HepG2 (cell line): Measurements from ENCODE around the gene SLC5A8. TPM values are rescaled to one million over a fixed set of nuclear protein-coding genes. Genes with fewer than 3 reads are reported as not detected.

ENCODE experiments used
- ATAC-seq: fragments of 200-7000 bp; cut with Tn5 transposase; 3 replicates; pipeline ENCODE4 v1.9.1; 2020; ENCODE audit warnings: mild to moderate bottlenecking, moderate library complexity
- BruUV-seq: library from RNA; stranded (reverse); fragments of 400-500 nt; replicated peaks from 2 replicates; lab custom pipeline; 2021; lab: Mats Ljungman, UMichigan
- CTCF ChIA-PET: fragments of 300-600 bp; formaldehyde crosslinking; extraction: SDS; loops from one replicate; lab custom pipeline; 2021; ENCODE audit warnings: low total read pairs, inconsistent platforms, low intra/inter-chr PET ratio; lab: Yijun Ruan, JAX
- POLR2A ChIA-PET: fragments of 350-600 bp; sonication (Branson Sonifier 250); formaldehyde crosslinking; loops from one replicate; lab custom pipeline; 2020; ENCODE audit warnings: antibody characterized with exemption, inconsistent platforms; lab: Yijun Ruan, JAX
- DNase-seq: peaks from one replicate; pipeline ENCODE4 v3.0.0-alpha.2; 2015; ENCODE audit warnings: low spot score
- FAIRE-seq: peaks from 3 replicates; lab custom pipeline; 2011; peaks lifted over from hg19 to GRCh38; lab: Jason Lieb, UNC
- H2AFZ ChIP-seq: one replicate; pipeline ENCODE4 v1.6.1; 2011; ENCODE audit warnings: low read length, inconsistent platforms
- H3K27ac ChIP-seq: fragments of 300-600 bp; 3 replicates; pipeline ENCODE4 v1.8.0; 2011; ENCODE audit warnings: mixed run types, mild to moderate bottlenecking, mixed read lengths, low read length, inconsistent platforms; ENCODE audit not compliant: insufficient read depth; ENCODE audit errors: extremely low read length
- H3K27me3 ChIP-seq, 2 experiments: fragments of 200-600 bp in 1 of 2; 2 replicates in 1 of 2; 3 replicates in 1 of 2; pipeline versions ENCODE4 v1.6.0 to v1.8.0; 2011; ENCODE audit warnings: low read length in 2 of 2, mild to moderate bottlenecking in 2 of 2, moderate library complexity in 2 of 2, inconsistent platforms in 1 of 2; ENCODE audit not compliant: insufficient read depth in 2 of 2, control insufficient read depth in 1 of 2
- H3K36me3 ChIP-seq, 2 experiments: fragments of 200-600 bp in 1 of 2; replicated peaks in 1 of 2; 2 replicates in 1 of 2; 3 replicates in 1 of 2; pipeline versions ENCODE4 v1.5.1 to v1.8.0; 2011; ENCODE audit warnings: low read length in 2 of 2, inconsistent platforms in 1 of 2; ENCODE audit not compliant: insufficient read depth in 2 of 2, control insufficient read depth in 1 of 2
- H3K4me1 ChIP-seq: 2 replicates; pipeline ENCODE4 v1.5.1; 2012; ENCODE audit warnings: low read length, inconsistent platforms; ENCODE audit not compliant: insufficient read depth
- H3K4me2 ChIP-seq: 2 replicates; pipeline ENCODE4 v1.6.0; 2011; ENCODE audit warnings: low read depth, low read length, inconsistent platforms
- H3K4me3 ChIP-seq, 3 experiments: fragments of 200-600 bp in 1 of 3; sonication (generic), shearing (Covaris generic) in 1 of 3; replicated peaks in 1 of 3; 2 replicates each; pipeline ENCODE4 v1.5.1; 2011 to 2016; ENCODE audit warnings: low read length in 3 of 3, inconsistent platforms in 2 of 3, low read depth in 2 of 3, mild to moderate bottlenecking in 2 of 3, control low read depth in 1 of 3, mixed read lengths in 1 of 3; ENCODE audit not compliant: insufficient read depth in 1 of 3
- H3K79me2 ChIP-seq: one replicate; pipeline ENCODE4 v1.6.1; 2011; ENCODE audit warnings: low read length, inconsistent platforms; ENCODE audit not compliant: insufficient read depth
- H3K9ac ChIP-seq: 2 replicates; pipeline ENCODE4 v1.6.0; 2011; ENCODE audit warnings: mild to moderate bottlenecking, low read depth, low read length, inconsistent platforms; ENCODE audit not compliant: insufficient read depth
- H3K9me3 ChIP-seq: 2 replicates; pipeline ENCODE4 v1.5.1; 2012; ENCODE audit warnings: mild to moderate bottlenecking, low read length
- H4K20me1 ChIP-seq: 2 replicates; pipeline ENCODE4 v1.6.0; 2011; ENCODE audit warnings: inconsistent platforms, mild to moderate bottlenecking, low read length, moderate library complexity; ENCODE audit not compliant: insufficient read depth
- CTCF ChIP-seq: sonication (generic); formaldehyde crosslinking; IDR thresholded peaks from 2 replicates; pipeline ENCODE4 v1.5.0; 2020; ENCODE audit warnings: mild to moderate bottlenecking, missing genetic modification reagents, moderate library complexity
- GTF3A ChIP-seq: sonication (generic); formaldehyde crosslinking; conservative IDR thresholded peaks from 2 replicates; pipeline ENCODE4 v1.4.0; 2020; ENCODE audit warnings: mild to moderate bottlenecking, missing genetic modification reagents
- MAFF ChIP-seq: IDR thresholded peaks from 2 replicates; pipeline ENCODE4 v1.6.1; 2011; ENCODE audit warnings: low read depth, low read length, improper control_type of control experiment
- MAFK ChIP-seq, 2 experiments: IDR thresholded peaks in 1 of 2; conservative IDR thresholded peaks in 1 of 2; 2 replicates each; pipeline ENCODE4 v1.6.1; 2011; ENCODE audit warnings: improper control_type of control experiment in 2 of 2, low read length in 2 of 2
- NFIB ChIP-seq: sonication (generic); formaldehyde crosslinking; IDR thresholded peaks from 2 replicates; pipeline ENCODE4 v1.9.0; 2021; ENCODE audit warnings: missing genetic modification reagents, mild to moderate bottlenecking, borderline replicate concordance
- NR1H2 ChIP-seq: sonication (generic); formaldehyde crosslinking; IDR thresholded peaks from 2 replicates; pipeline ENCODE4 v1.8.1; 2022; ENCODE audit warnings: low read depth, missing genetic modification reagents, borderline replicate concordance
- RARG ChIP-seq: sonication (generic); formaldehyde crosslinking; IDR thresholded peaks from 2 replicates; pipeline ENCODE4 v1.4.0; 2020; ENCODE audit warnings: low read depth, mild to moderate bottlenecking, missing genetic modification reagents
- RXRB ChIP-seq: IDR thresholded peaks from 2 replicates; pipeline ENCODE4 v1.6.1; 2016; ENCODE audit warnings: borderline replicate concordance, missing genetic modification reagents, missing compliant biosample characterization
- STAG1 ChIP-seq: sonication (generic); formaldehyde crosslinking; IDR thresholded peaks from 2 replicates; pipeline ENCODE4 v1.4.0; 2020; ENCODE audit warnings: missing genetic modification reagents
- TMF1 ChIP-seq: sonication (generic); formaldehyde crosslinking; IDR thresholded peaks from 2 replicates; pipeline ENCODE4 v1.8.1; 2022; ENCODE audit warnings: low read depth, missing genetic modification reagents
- WGBS: methylation state at CpG from one replicate; pipeline ENCODE4 v1.1.6; 2017; ENCODE audit warnings: low lambda C conversion rate; 5-methylcytosine and 5-hydroxymethylcytosine counted together
- in situ Hi-C: cut with HindIII; loops from 2 replicates; pipeline ENCODE4 v1.10.0; 2017; ENCODE audit warnings: low pct_unique_long_range_greater_than_20kb; ENCODE audit not compliant: extremely low pct_ligation_motif_present
- intact Hi-C: fragments of 100-400 bp; cut with micrococcal nuclease; formaldehyde crosslinking; loops from one replicate; pipeline ENCODE4 v1.10.0; 2022; ENCODE audit not compliant: unreplicated experiment
- polyA plus RNA-seq, 8 experiments: library from polyadenylated mRNA; depleted of rRNA in 3 of 8; stranded (reverse) in 7 of 8; unstranded in 1 of 8; fragments of >200 nt; fragmentation: Illumina TruSeq in 4 of 8; extraction: Trizol in 4 of 8; gene quantifications; 2 replicates each; pipeline versions ENCODE4 v1.2.1 to v1.2.3, GENCODE V29; 2011 to 2016; ENCODE audit warnings: low read depth in 4 of 8, missing spikeins in 1 of 8, mixed read lengths in 1 of 8; ENCODE audit not compliant: insufficient read depth in 1 of 8
- total RNA-seq, 5 experiments: library from RNA; depleted of rRNA; stranded (reverse); fragments of >200 nt; fragmentation: Illumina TruSeq; extraction: Trizol; gene quantifications; 2 replicates each; pipeline ENCODE4 v1.2.3, GENCODE V29; 2016; ENCODE audit warnings: low read depth in 1 of 5

Gene SLC5A8
- total and polyA plus RNA-seq, 2 of the 13 experiments (the other 11 are each of a cell fraction or from before 2014, with no cell fraction given), result not detected

GRCh38 chr12:101172316-101172715 is 37.7 kb downstream of the SLC5A8 start:
- no peaks in the 10 kb centered on the region for H3K36me3 ChIP-seq
- no peak overlapping the region for H3K4me3 ChIP-seq
- no TSS peak for BruUV-seq
- CTCF ChIA-PET, result no interaction called here
- WGBS, result 0% methylated on average over 4 of the region's 5 CpGs
- in situ Hi-C loops, result no loop called here
- no peak overlapping the region for H3K27ac ChIP-seq
- no peaks in the 10 kb centered on the region for H4K20me1 ChIP-seq
- no peaks in the 10 kb centered on the region for H3K27me3 ChIP-seq
- DNase-seq, result peak; percentile 23
- H3K4me1 ChIP-seq, result no peaks in the 10 kb centered on the region
- TF ChIP-seq RARG (CRISPR knock-in tag), result no peak
- TF ChIP-seq STAG1 (CRISPR knock-in tag), result peak; percentile 61
- no peak for TF ChIP-seq RXRB (CRISPR knock-in tag)
- peak; percentile 64 for TF ChIP-seq CTCF
- no peak for TF ChIP-seq GTF3A (CRISPR knock-in tag)
- no peak for TF ChIP-seq NR1H2 (CRISPR knock-in tag)
- TF ChIP-seq TMF1, result no peak
- TF ChIP-seq, all 625 proteins: peak for 2
- no peaks in the 10 kb centered on the region for H3K79me2 ChIP-seq
- no peak overlapping the region for H2AFZ ChIP-seq
- POLR2A ChIA-PET, result no interaction called here
- intact Hi-C loops, result loop anchor here (1.0 kb wide), 1 partner anchor 151 kb away; no protein-coding TSS in a partner anchor
- no peak overlapping the region for H3K4me2 ChIP-seq
- FAIRE-seq, result no peak
- no peaks in the 10 kb centered on the region for H3K9me3 ChIP-seq
- ATAC-seq, result peak; percentile 84
- H3K9ac ChIP-seq, result no peak overlapping the region

- CTCF ChIA-PET, result no interaction called here
- POLR2A ChIA-PET, result no interaction called here
- H3K4me3 ChIP-seq, result no peak overlapping the region
- no TSS peak for BruUV-seq
- FAIRE-seq (no peak), DNase-seq (no peak), ATAC-seq (no peak)
- no peaks in the 10 kb centered on the region for H3K9me3 ChIP-seq
- no peaks in the 10 kb centered on the region for H3K4me1 ChIP-seq
- H3K27me3 ChIP-seq, result peaks cover 0 to 4% of the 10 kb centered on the region in 2 experiments; a peak in 3 of 5 replicates
- WGBS, result 0% methylated on average over 5 of the region's 5 CpGs
- H3K79me2 ChIP-seq, result no peaks in the 10 kb centered on the region
- TF ChIP-seq NFIB (CRISPR knock-in tag) (no peak), MAFK (conservative IDR thresholded peaks at IDR 0.05 in 1 of 2, IDR thresholded peaks at IDR 0.05 in 1 of 2; ENCODE audit: low read length in 2 of 2) (peak; percentile 93 to 95), MAFF (peak; percentile 93)
- H3K9ac ChIP-seq, result no peak overlapping the region
- no peak overlapping the region for H2AFZ ChIP-seq
- no peak overlapping the region for H3K27ac ChIP-seq
- intact Hi-C loops, result no loop called here
- H3K36me3 ChIP-seq, result no peaks in the 10 kb centered on the region
- H3K4me2 ChIP-seq, result no peak overlapping the region
- H4K20me1 ChIP-seq, result no peaks in the 10 kb centered on the region
- in situ Hi-C loops, result no loop called here
Observed at GRCh38 chr12:101168001-101168400, 42.0 kb downstream of the SLC5A8 start.
